PC-9 (cell line): Measurements from ENCODE around the gene GGPS1. TPM values are rescaled to one million over a fixed set of nuclear protein-coding genes. Genes with fewer than 3 reads are reported as not detected.

ENCODE experiments used
- BruUV-seq: library from RNA; stranded (reverse); fragments of 400-500 nt; replicated peaks from 2 replicates; lab custom pipeline; 2021; lab: Mats Ljungman, UMichigan
- CTCF ChIA-PET: fragments of 300-600 bp; sonication (Branson Sonifier 250); formaldehyde crosslinking; loops from one replicate; lab custom pipeline; 2022; ENCODE audit warnings: antibody characterized with exemption; lab: Charles Lee
- POLR2A ChIA-PET: fragments of 300-600 bp; sonication (Branson Sonifier 250); formaldehyde crosslinking; loops from one replicate; lab custom pipeline; 2022; ENCODE audit warnings: antibody characterized with exemption; ENCODE audit not compliant: unreplicated experiment; lab: Charles Lee
- DNase-seq, 2 experiments: peaks; one replicate each; pipeline versions ENCODE4 v3.0.0 to v3.0.0-alpha.2; 2015 to 2022; ENCODE audit warnings: mixed read lengths in 1 of 2
- H2AFZ ChIP-seq: fragments of 200-600 bp; sonication (generic); 2 replicates; pipeline ENCODE4 v1.8.1; 2017; ENCODE audit warnings: antibody characterized with exemption
- H3F3A ChIP-seq: fragments of 200-600 bp; sonication (generic); 2 replicates; pipeline ENCODE4 v1.8.1; 2017; ENCODE audit warnings: antibody characterized with exemption, mild to moderate bottlenecking, low read depth; ENCODE audit not compliant: insufficient read depth
- H3K27ac ChIP-seq: fragments of 200-600 bp; sonication (generic); 2 replicates; pipeline ENCODE4 v1.6.1; 2016; ENCODE audit warnings: mixed run types
- H3K27me3 ChIP-seq: fragments of 200-600 bp; sonication (generic); 2 replicates; pipeline ENCODE4 v1.6.1; 2016; ENCODE audit warnings: low read depth, mixed run types; ENCODE audit not compliant: insufficient read depth
- H3K36me3 ChIP-seq: fragments of 200-600 bp; sonication (generic); 2 replicates; pipeline ENCODE4 v1.6.1; 2016; ENCODE audit warnings: low read depth, mixed run types
- H3K4me1 ChIP-seq: fragments of 200-600 bp; sonication (generic); replicated peaks from 2 replicates; pipeline ENCODE4 v1.6.1; 2016; ENCODE audit warnings: mixed run types; ENCODE audit not compliant: insufficient read depth
- H3K4me2 ChIP-seq: fragments of 200-600 bp; sonication (generic); 2 replicates; pipeline ENCODE4 v1.6.1; 2017; ENCODE audit warnings: mixed run types
- H3K4me3 ChIP-seq: fragments of 200-600 bp; sonication (generic); 2 replicates; pipeline ENCODE4 v1.6.1; 2016; ENCODE audit warnings: mixed run types
- H3K79me2 ChIP-seq: fragments of 200-600 bp; sonication (generic); 2 replicates; pipeline ENCODE4 v1.6.1; 2017; ENCODE audit warnings: low read depth, mixed run types
- H3K9me2 ChIP-seq: fragments of 200-600 bp; sonication (generic); 2 replicates; pipeline ENCODE4 v1.8.1; 2017; ENCODE audit warnings: mild to moderate bottlenecking; ENCODE audit not compliant: insufficient read depth
- H3K9me3 ChIP-seq: fragments of 200-600 bp; sonication (generic); 2 replicates; pipeline ENCODE4 v1.8.1; 2016; ENCODE audit warnings: low read depth; ENCODE audit not compliant: insufficient read depth
- H4K20me1 ChIP-seq: fragments of 200-600 bp; sonication (generic); 2 replicates; pipeline ENCODE4 v1.8.1; 2017; ENCODE audit not compliant: insufficient read depth
- EZH2 ChIP-seq: fragments of 200-600 bp; sonication (generic); IDR thresholded peaks from 2 replicates; pipeline ENCODE4 v1.8.0; 2017; ENCODE audit warnings: antibody characterized with exemption, low read depth
- intact Hi-C: fragments of 100-400 bp; cut with micrococcal nuclease; formaldehyde crosslinking; loops from one replicate; pipeline ENCODE4 v1.10.0; 2022; ENCODE audit not compliant: unreplicated experiment
- total RNA-seq: library from RNA; stranded (reverse); gene quantifications from 2 replicates; pipeline ENCODE4 v1.2.3, GENCODE V29; 2021
- TF ChIP-seq, protein P1 (sequence below): fragments of 200-600 bp; sonication (generic); conservative IDR thresholded peaks from 2 replicates; pipeline ENCODE4 v1.6.1; 2017; ENCODE audit warnings: mixed run types, antibody characterized with exemption, mild to moderate bottlenecking, moderate library complexity

The GGPS1 gene
- total RNA-seq, 1 experiment from 2014 or later = 61.7 TPM

DNA sequence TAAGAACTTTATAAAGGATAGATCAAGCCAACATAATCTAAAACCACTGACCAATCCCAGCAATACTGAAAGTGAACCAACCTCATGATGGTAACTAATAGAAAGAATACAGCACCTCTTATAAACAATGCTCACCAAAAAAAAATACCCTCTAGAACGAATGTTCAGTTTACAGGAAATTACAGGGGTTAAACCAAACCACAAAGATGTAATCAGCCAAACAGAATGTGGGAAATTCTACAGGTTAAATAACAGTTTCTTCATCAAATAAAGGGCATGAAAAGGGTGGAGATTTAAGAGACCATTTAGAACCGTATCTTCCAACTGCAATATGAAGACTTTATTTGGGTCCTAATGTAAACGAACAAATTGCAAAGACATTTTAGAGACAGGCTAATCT lies 30.8 kb upstream of the GGPS1 start:
- no TSS peak for BruUV-seq
- no peak overlapping the region for H3K4me2 ChIP-seq

DNA sequence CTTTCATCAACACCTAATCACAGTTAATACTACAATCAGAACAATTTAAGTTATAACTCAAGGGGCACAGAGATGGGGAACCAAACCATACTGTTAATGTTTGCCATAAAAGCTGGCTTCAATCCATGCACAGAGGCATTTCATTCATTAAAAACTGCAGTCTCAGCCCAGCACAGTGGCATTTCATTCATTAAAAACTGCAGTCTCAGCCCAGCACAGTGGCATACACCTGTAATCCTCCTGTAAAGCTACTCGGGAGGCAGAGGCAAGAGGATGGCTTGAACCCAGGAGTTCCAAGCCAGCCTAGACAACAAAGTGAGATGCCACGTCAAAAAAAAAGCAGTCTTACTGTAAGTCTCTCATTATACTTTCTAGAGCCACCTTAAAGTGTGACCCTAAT lies 29.6 kb upstream of the GGPS1 start:
- Histone ChIP-seq H2AFZ (no peak overlapping the region), H3K27ac (no peak overlapping the region), H4K20me1 (peaks cover 43% of the 10 kb centered on the region), H3F3A (peaks cover 23% of the 10 kb centered on the region), H3K9me2 (no peaks in the 10 kb centered on the region), H3K79me2 (peaks cover 95% of the 10 kb centered on the region), H3K27me3 (no peaks in the 10 kb centered on the region), H3K4me1 (peaks cover 32% of the 10 kb centered on the region), H3K36me3 (no peaks in the 10 kb centered on the region), H3K4me3 (no peak overlapping the region), H3K4me2 (no peak overlapping the region), H3K9me3 (peaks cover 6% of the 10 kb centered on the region; the same call in 1 of the 2 replicates)
- intact Hi-C loops = no loop called here
- TF ChIP-seq EZH2 = no peak
- TF ChIP-seq, protein P1, sequence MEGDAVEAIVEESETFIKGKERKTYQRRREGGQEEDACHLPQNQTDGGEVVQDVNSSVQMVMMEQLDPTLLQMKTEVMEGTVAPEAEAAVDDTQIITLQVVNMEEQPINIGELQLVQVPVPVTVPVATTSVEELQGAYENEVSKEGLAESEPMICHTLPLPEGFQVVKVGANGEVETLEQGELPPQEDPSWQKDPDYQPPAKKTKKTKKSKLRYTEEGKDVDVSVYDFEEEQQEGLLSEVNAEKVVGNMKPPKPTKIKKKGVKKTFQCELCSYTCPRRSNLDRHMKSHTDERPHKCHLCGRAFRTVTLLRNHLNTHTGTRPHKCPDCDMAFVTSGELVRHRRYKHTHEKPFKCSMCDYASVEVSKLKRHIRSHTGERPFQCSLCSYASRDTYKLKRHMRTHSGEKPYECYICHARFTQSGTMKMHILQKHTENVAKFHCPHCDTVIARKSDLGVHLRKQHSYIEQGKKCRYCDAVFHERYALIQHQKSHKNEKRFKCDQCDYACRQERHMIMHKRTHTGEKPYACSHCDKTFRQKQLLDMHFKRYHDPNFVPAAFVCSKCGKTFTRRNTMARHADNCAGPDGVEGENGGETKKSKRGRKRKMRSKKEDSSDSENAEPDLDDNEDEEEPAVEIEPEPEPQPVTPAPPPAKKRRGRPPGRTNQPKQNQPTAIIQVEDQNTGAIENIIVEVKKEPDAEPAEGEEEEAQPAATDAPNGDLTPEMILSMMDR = no peak
- ChIA-PET POLR2A (no interaction called here), CTCF (interaction anchor here (0.9 kb wide), 1 partner anchor 23 kb away, joined by 4 read pairs; no protein-coding TSS in a partner anchor)
- no peak for DNase-seq
- no TSS peak for BruUV-seq

More for the DNA sequence above, 30.8 kb upstream of the GGPS1 start:
- Histone ChIP-seq H3K9me2 (no peaks in the 10 kb centered on the region), H3K27me3 (no peaks in the 10 kb centered on the region), H4K20me1 (peaks cover 36% of the 10 kb centered on the region), H3K79me2 (peaks cover 95% of the 10 kb centered on the region), H3K4me3 (no peak overlapping the region), H3F3A (peaks cover 18% of the 10 kb centered on the region), H3K4me1 (peaks cover 32% of the 10 kb centered on the region), H3K9me3 (peaks cover 6% of the 10 kb centered on the region; the same call in 1 of the 2 replicates), H2AFZ (no peak overlapping the region), H3K27ac (no peak overlapping the region), H3K36me3 (no peaks in the 10 kb centered on the region)
- intact Hi-C loops = loop anchor here (2.0 kb wide), 1 partner anchor 31 kb away; the partner anchor contains the start of genes ARID4B and GGPS1
- no peak for TF ChIP-seq EZH2
- TF ChIP-seq, protein P1 = no peak
- POLR2A ChIA-PET = no interaction called here
- DNase-seq = no peak
- CTCF ChIA-PET = no interaction called here

DNA sequence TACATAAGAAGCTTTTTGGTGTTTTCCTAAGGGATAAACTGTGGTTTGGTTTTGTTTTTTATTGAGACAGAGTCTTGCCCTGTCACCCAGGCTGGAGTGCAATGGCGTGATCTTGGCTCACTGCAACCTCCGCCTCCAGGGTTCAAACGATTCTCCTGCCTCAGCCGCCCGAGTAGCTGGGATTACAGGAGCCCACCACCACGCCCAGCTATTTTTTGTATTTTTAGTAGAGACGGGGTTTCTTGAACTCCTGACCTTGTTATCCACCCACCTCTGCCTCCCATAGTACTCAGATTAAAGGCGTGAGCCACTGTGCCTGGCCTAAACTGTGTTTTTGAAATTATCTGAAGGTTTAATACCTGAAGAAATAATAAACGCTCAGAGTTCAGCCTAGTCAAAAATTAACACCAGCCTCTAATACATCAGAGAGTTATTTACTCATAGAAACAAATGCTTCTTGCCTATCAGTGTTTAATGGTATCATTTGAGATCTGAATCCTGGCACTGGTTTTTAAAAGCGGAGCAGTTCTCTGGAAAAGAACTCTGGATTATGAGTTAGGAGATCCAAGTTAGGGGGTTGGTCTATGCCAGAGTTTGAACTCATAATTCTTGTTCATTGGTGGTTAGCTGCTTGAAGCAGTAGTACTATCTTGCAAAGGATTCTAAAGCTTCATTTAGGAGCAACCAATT lies 29.1 kb upstream of the GGPS1 start:
- intact Hi-C loops = no loop called here
- Histone ChIP-seq H3F3A (peaks cover 23% of the 10 kb centered on the region), H3K9me2 (no peaks in the 10 kb centered on the region), H3K27ac (no peak overlapping the region), H3K79me2 (peaks cover 95% of the 10 kb centered on the region), H3K4me2 (no peak overlapping the region), H3K27me3 (no peaks in the 10 kb centered on the region), H3K36me3 (no peaks in the 10 kb centered on the region), H3K4me3 (no peak overlapping the region), H4K20me1 (peaks cover 48% of the 10 kb centered on the region), H3K4me1 (peaks cover 32% of the 10 kb centered on the region), H2AFZ (no peak overlapping the region), H3K9me3 (peaks cover 6% of the 10 kb centered on the region; the same call in 1 of the 2 replicates)
- POLR2A ChIA-PET = interaction anchor here (0.7 kb wide), 1 partner anchor 139 kb away, joined by 4 read pairs; no protein-coding TSS in a partner anchor
- DNase-seq = no peak
- CTCF ChIA-PET = interaction anchor here (0.9 kb wide), 1 partner anchor 24 kb away, joined by 4 read pairs; no protein-coding TSS in a partner anchor
- no peak for TF ChIP-seq EZH2
- TF ChIP-seq, protein P1 = no peak
- no TSS peak for BruUV-seq
